Right lobe of liver (tissue), 6 donors: Measurements from ENCODE around the gene SPATA6L. TPM values are rescaled to one million over a fixed set of nuclear protein-coding genes. Genes with fewer than 3 reads are reported as not detected.

Experiments
- ATAC-seq, 4 donors: fragments of 200-7000 bp; cut with Tn5 transposase; one replicate each; pipeline ENCODE4 v1.9.1; 2020; ENCODE audit warnings: mild to moderate bottlenecking in 4 of 4, moderate library complexity in 4 of 4
- DNase-seq, 3 donors: peaks; one replicate each; pipeline ENCODE4 v3.0.0-alpha.2; 2020
- H3K27ac ChIP-seq, 3 donors: fragments of 200-600 bp; one replicate each; pipeline ENCODE4 v1.8.0; 2022
- H3K27me3 ChIP-seq, 2 donors: fragments of 200-600 bp; one replicate each; pipeline ENCODE4 v1.8.0; 2022
- H3K36me3 ChIP-seq, 4 donors: fragments of 200-600 bp; sonication (generic) in 1 of 4; one replicate each; pipeline versions ENCODE4 v1.5.1 to v1.8.0; 2017 to 2022; ENCODE audit warnings: control low read depth in 1 of 4
- H3K4me1 ChIP-seq, 4 donors: fragments of 200-600 bp; sonication (generic) in 1 of 4; one replicate each; pipeline versions ENCODE4 v1.5.1 to v1.8.0; 2017 to 2022; ENCODE audit warnings: control low read depth in 1 of 4
- H3K4me3 ChIP-seq, 3 donors: fragments of 200-600 bp; one replicate each; pipeline ENCODE4 v1.8.0; 2022
- H3K9me3 ChIP-seq, 4 donors: fragments of 200-600 bp; sonication (generic) in 1 of 4; one replicate each; pipeline versions ENCODE4 v1.5.1 to v1.8.0; 2017 to 2022; ENCODE audit warnings: control low read depth in 1 of 4
- POLR2A ChIP-seq: fragments of 450-650 bp; IDR thresholded peaks from one replicate; pipeline ENCODE4 v1.6.1; 2017; ENCODE audit warnings: antibody characterized with exemption, mild to moderate bottlenecking
- WGBS: methylation state at CpG from one replicate; pipeline ENCODE4 v1.1.6; 2018; ENCODE audit warnings: low coverage, low lambda C conversion rate; ENCODE audit not compliant: insufficient coverage; ENCODE audit errors: missing lambda C conversion rate; 5-methylcytosine and 5-hydroxymethylcytosine counted together
- intact Hi-C, 2 donors: fragments of 100-400 bp; cut with DNase I; formaldehyde crosslinking; loops; one replicate each; pipeline versions ENCODE4 v1.11.2 to v1.14.1; 2022
- total RNA-seq, 6 experiments: library from RNA; depleted of rRNA in 2 of 6; stranded (reverse); fragments of >200 nt in 2 of 6; fragmentation: NEBNext Ultra II Directional in 3 of 6; extraction: Animal tissue kit (Norgen Biotek cat#: 25700) in 3 of 6; gene quantifications; one replicate each; pipeline versions ENCODE4 v1.1.0 to v1.2.4, GENCODE V29; 2016 to 2023
- TF ChIP-seq, protein P1 (sequence below), 4 donors: fragments of 200-600 bp in 3 of 4; fragments of 450-650 bp in 1 of 4; IDR thresholded peaks; one replicate each; pipeline versions ENCODE4 v1.5.1 to v1.8.0; 2016 to 2022; ENCODE audit warnings: antibody characterized with exemption in 4 of 4, mild to moderate bottlenecking in 2 of 4
- donor health status: DM: no; HTN: yes; CAD: no.
- donor health status: DM: no; HTN: no; CAD: no.
- donor health status: DM: no; HTN: no; CAD: no.
- donor health status: DM: no; HTN: yes; CAD: no.
- donor health status: DM: no; HTN: yes; CAD: no.

Gene SPATA6L
- total RNA-seq, 6 experiments from 2014 or later, result 3.7 to 18.8 (median 5.0) TPM

- TF ChIP-seq, protein P1, sequence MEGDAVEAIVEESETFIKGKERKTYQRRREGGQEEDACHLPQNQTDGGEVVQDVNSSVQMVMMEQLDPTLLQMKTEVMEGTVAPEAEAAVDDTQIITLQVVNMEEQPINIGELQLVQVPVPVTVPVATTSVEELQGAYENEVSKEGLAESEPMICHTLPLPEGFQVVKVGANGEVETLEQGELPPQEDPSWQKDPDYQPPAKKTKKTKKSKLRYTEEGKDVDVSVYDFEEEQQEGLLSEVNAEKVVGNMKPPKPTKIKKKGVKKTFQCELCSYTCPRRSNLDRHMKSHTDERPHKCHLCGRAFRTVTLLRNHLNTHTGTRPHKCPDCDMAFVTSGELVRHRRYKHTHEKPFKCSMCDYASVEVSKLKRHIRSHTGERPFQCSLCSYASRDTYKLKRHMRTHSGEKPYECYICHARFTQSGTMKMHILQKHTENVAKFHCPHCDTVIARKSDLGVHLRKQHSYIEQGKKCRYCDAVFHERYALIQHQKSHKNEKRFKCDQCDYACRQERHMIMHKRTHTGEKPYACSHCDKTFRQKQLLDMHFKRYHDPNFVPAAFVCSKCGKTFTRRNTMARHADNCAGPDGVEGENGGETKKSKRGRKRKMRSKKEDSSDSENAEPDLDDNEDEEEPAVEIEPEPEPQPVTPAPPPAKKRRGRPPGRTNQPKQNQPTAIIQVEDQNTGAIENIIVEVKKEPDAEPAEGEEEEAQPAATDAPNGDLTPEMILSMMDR (IDR thresholded peaks at IDR 0.05), result no peak
- TF ChIP-seq POLR2A, result no peak
- 73% methylated on average over 7 of the region's 8 CpGs for WGBS
- Histone ChIP-seq H3K4me1 (peaks cover 0 to 54% (median 12%) of the 10 kb centered on the region in 4 donors), H3K27ac (peak overlapping the region in 2 of 3 donors; percentile 52 to 60), H3K4me3 (no peak overlapping the region), H3K27me3 (no peaks in the 10 kb centered on the region), H3K9me3 (no peaks in the 10 kb centered on the region), H3K36me3 (peaks cover 0 to under 1% (median 0%) of the 10 kb centered on the region in 4 donors)
- intact Hi-C loops, result no loop called here
- ATAC-seq, result no peak
- DNase-seq, result no peak
These were observed 75.7 kb downstream of the SPATA6L start for GRCh38 chr9:4590430-4591122.

GRCh38 chr9:4588721-4589120 lies 77.6 kb downstream of the SPATA6L start:
- TF ChIP-seq POLR2A, result no peak
- TF ChIP-seq, protein P1 (IDR thresholded peaks at IDR 0.05), result no peak
- WGBS, result 50% methylated on average over 1 of the region's 2 CpGs

GRCh38 chr9:4585135-4585534 lies 81.1 kb downstream of the SPATA6L start:
- Histone ChIP-seq H3K27ac (peak overlapping the region; percentile 65 to 97 (median 94)), H3K4me3 (no peak overlapping the region), H3K9me3 (no peaks in the 10 kb centered on the region), H3K4me1 (peaks cover 0 to 68% (median 29%) of the 10 kb centered on the region in 4 donors), H3K27me3 (no peaks in the 10 kb centered on the region), H3K36me3 (peaks cover 0 to 13% (median 0%) of the 10 kb centered on the region in 4 donors)
- intact Hi-C loops, result no loop called here
- TF ChIP-seq, protein P1 (IDR thresholded peaks at IDR 0.05), result no peak
- no peak for TF ChIP-seq POLR2A
- DNase-seq (peak in 1 of 3 donors; percentile 56), ATAC-seq (peak in 3 of 4 donors; percentile 6 to 15 (median 8))
- WGBS, result 61% methylated on average over 3 of the region's 5 CpGs

More at GRCh38 chr9:4588721-4589120, 77.6 kb downstream of the SPATA6L start:
- peaks cover 0 to 7% (median 0%) of the 10 kb centered on the region in 4 donors for H3K36me3 ChIP-seq
- H3K4me1 ChIP-seq, result peaks cover 0 to 65% (median 18%) of the 10 kb centered on the region in 4 donors
- no peak for DNase-seq
- intact Hi-C loops, result no loop called here
- no peaks in the 10 kb centered on the region for H3K27me3 ChIP-seq
- ATAC-seq, result no peak
- no peak overlapping the region for H3K4me3 ChIP-seq
- peak overlapping the region in 1 of 3 donors; percentile 6 for H3K27ac ChIP-seq
- no peaks in the 10 kb centered on the region for H3K9me3 ChIP-seq

- ATAC-seq (peak; percentile 64 to 89 (median 80)), DNase-seq (peak; percentile 53 to 75 (median 71))
- TF ChIP-seq, protein P1 (IDR thresholded peaks at IDR 0.05), result no peak
- no peak for TF ChIP-seq POLR2A
- peak overlapping the region; percentile 65 to 97 (median 94) for H3K27ac ChIP-seq
- peaks cover 0 to 68% (median 31%) of the 10 kb centered on the region in 4 donors for H3K4me1 ChIP-seq
- H3K9me3 ChIP-seq, result no peaks in the 10 kb centered on the region
- 0% methylated on average over 1 of the region's 1 CpG for WGBS
- H3K4me3 ChIP-seq, result no peak overlapping the region
- H3K27me3 ChIP-seq, result no peaks in the 10 kb centered on the region
- intact Hi-C loops, result no loop called here
- H3K36me3 ChIP-seq, result peaks cover 0 to 13% (median 0%) of the 10 kb centered on the region in 4 donors
These were observed 81.6 kb downstream of the SPATA6L start for GRCh38 chr9:4584636-4585035.
